ENCODE measurements around the gene MYOZ1.

DNA sequence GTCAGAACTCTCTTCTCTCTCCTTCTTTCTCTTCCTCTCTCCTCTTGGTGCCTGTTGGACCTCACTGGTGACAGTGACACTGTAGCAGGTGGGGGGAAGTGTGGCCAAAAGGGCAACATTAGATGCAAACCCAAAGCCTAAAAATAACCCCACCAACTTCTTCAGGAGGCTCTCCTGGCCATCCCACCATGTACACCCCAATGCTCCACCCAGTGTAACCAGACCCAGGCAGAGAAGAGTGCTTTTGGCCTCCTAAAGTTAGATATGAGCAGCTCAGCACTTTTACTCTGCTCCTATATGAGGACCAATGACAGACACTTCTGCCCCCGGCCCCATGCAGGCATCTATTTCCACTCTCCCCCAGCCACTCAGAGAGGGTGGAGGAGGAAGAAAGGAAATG lies 5.5 kb downstream of the MYOZ1 start:
- TF ChIP-seq, protein P1, sequence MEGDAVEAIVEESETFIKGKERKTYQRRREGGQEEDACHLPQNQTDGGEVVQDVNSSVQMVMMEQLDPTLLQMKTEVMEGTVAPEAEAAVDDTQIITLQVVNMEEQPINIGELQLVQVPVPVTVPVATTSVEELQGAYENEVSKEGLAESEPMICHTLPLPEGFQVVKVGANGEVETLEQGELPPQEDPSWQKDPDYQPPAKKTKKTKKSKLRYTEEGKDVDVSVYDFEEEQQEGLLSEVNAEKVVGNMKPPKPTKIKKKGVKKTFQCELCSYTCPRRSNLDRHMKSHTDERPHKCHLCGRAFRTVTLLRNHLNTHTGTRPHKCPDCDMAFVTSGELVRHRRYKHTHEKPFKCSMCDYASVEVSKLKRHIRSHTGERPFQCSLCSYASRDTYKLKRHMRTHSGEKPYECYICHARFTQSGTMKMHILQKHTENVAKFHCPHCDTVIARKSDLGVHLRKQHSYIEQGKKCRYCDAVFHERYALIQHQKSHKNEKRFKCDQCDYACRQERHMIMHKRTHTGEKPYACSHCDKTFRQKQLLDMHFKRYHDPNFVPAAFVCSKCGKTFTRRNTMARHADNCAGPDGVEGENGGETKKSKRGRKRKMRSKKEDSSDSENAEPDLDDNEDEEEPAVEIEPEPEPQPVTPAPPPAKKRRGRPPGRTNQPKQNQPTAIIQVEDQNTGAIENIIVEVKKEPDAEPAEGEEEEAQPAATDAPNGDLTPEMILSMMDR (IDR thresholded peaks at IDR 0.05): no peak
- TF ChIP-seq POLR2A (IDR thresholded peaks at IDR 0.05): no peak
- TF ChIP-seq EP300 (IDR thresholded peaks at IDR 0.05): no peak

All from tibial nerve (tissue), 4 donors.